HEK293T (cell line): ENCODE results near the gene CALHM3.

ENCODE experiments used
- CTCF ChIA-PET: fragments of 350-600 bp; formaldehyde crosslinking; extraction: SDS; loops from one replicate; lab custom pipeline; 2021; ENCODE audit warnings: antibody characterized with exemption, inconsistent platforms; lab: Yijun Ruan, JAX
- POLR2A ChIA-PET: fragments of 350-600 bp; formaldehyde crosslinking; extraction: SDS; loops from one replicate; lab custom pipeline; 2020; ENCODE audit warnings: antibody characterized with exemption, inconsistent platforms; lab: Yijun Ruan, JAX
- DNase-seq: peaks from one replicate; pipeline ENCODE4 v3.0.0; 2012; ENCODE audit warnings: mixed read lengths; ENCODE audit errors: extremely low spot score
- ARNT ChIP-seq: fragments of 450-650 bp; IDR thresholded peaks from 2 replicates; pipeline ENCODE4 v1.6.1; 2017; ENCODE audit warnings: mild to moderate bottlenecking
- BHLHE40 ChIP-seq: fragments of 450-650 bp; IDR thresholded peaks from 2 replicates; pipeline ENCODE4 v1.6.1; 2016; ENCODE audit warnings: mild to moderate bottlenecking, moderate library complexity, borderline replicate concordance
- CTBP1 ChIP-seq: fragments of 450-650 bp; IDR thresholded peaks from 2 replicates; pipeline ENCODE4 v1.6.1; 2016; ENCODE audit warnings: borderline replicate concordance
- ELF4 ChIP-seq: fragments of 450-650 bp; IDR thresholded peaks from 2 replicates; pipeline ENCODE4 v1.6.1; 2017; ENCODE audit warnings: antibody characterized with exemption
- FOXA1 ChIP-seq: fragments of 450-650 bp; IDR thresholded peaks from 2 replicates; pipeline ENCODE4 v1.6.1; 2016; ENCODE audit warnings: mild to moderate bottlenecking
- FOXK2 ChIP-seq: fragments of 450-650 bp; IDR thresholded peaks from 2 replicates; pipeline ENCODE4 v1.6.1; 2016; ENCODE audit warnings: mild to moderate bottlenecking
- FOXM1 ChIP-seq: fragments of 450-650 bp; IDR thresholded peaks from 2 replicates; pipeline ENCODE4 v1.6.1; 2017; ENCODE audit warnings: mild to moderate bottlenecking, borderline replicate concordance
- HDGF ChIP-seq: fragments of 450-650 bp; IDR thresholded peaks from 2 replicates; pipeline ENCODE4 v1.6.1; 2017; ENCODE audit warnings: antibody characterized with exemption, borderline replicate concordance
- L3MBTL2 ChIP-seq: fragments of 450-650 bp; conservative IDR thresholded peaks from 2 replicates; pipeline ENCODE4 v1.6.1; 2016; ENCODE audit warnings: mild to moderate bottlenecking
- LEF1 ChIP-seq: fragments of 450-650 bp; IDR thresholded peaks from 2 replicates; pipeline ENCODE4 v1.6.1; 2017; ENCODE audit warnings: mild to moderate bottlenecking, borderline replicate concordance
- NFRKB ChIP-seq: fragments of 450-650 bp; IDR thresholded peaks from 2 replicates; pipeline ENCODE4 v1.6.1; 2016; ENCODE audit warnings: mild to moderate bottlenecking, moderate library complexity
- PKNOX1 ChIP-seq: fragments of 450-650 bp; IDR thresholded peaks from 2 replicates; pipeline ENCODE4 v1.6.1; 2016
- SP1 ChIP-seq: fragments of 450-650 bp; IDR thresholded peaks from 2 replicates; pipeline ENCODE4 v1.6.1; 2017
- SUZ12 ChIP-seq: fragments of 450-650 bp; IDR thresholded peaks from 2 replicates; pipeline ENCODE4 v1.6.1; 2016; ENCODE audit warnings: mild to moderate bottlenecking
- TARDBP ChIP-seq: fragments of 450-650 bp; IDR thresholded peaks from 2 replicates; pipeline ENCODE4 v1.6.1; 2016
- ZNF384 ChIP-seq: fragments of 450-650 bp; IDR thresholded peaks from 2 replicates; pipeline ENCODE4 v1.6.1; 2016

CALHM3 gene

GRCh38 chr10:103456074-103456660, 22.9 kb downstream of the CALHM3 start:
- no peak for DNase-seq
- CTCF ChIA-PET: no interaction called here
- no peak for TF ChIP-seq ELF4
- no peak for TF ChIP-seq BHLHE40
- TF ChIP-seq TARDBP: no peak
- TF ChIP-seq SUZ12: no peak
- TF ChIP-seq HDGF: no peak
- no peak for TF ChIP-seq FOXM1
- TF ChIP-seq PKNOX1: no peak
- no peak for TF ChIP-seq ZNF384
- no peak for TF ChIP-seq FOXA1
- TF ChIP-seq L3MBTL2: no peak
- TF ChIP-seq CTBP1: no peak
- no peak for TF ChIP-seq SP1
- no peak for TF ChIP-seq LEF1
- TF ChIP-seq NFRKB: no peak
- TF ChIP-seq ARNT: no peak
- no peak for TF ChIP-seq FOXK2
- POLR2A ChIA-PET: no interaction called here

GRCh38 chr10:103455235-103455634, 23.8 kb downstream of the CALHM3 start:
- TF ChIP-seq PKNOX1: no peak
- no peak for TF ChIP-seq FOXM1
- no peak for TF ChIP-seq SUZ12
- no peak for TF ChIP-seq TARDBP
- TF ChIP-seq BHLHE40: no peak
- TF ChIP-seq FOXA1: no peak
- no peak for TF ChIP-seq ZNF384
- no peak for TF ChIP-seq NFRKB
- no peak for TF ChIP-seq LEF1
- TF ChIP-seq HDGF: no peak
- no peak for TF ChIP-seq L3MBTL2
- CTCF ChIA-PET: interaction anchor here (1.1 kb wide), 1 partner anchor 109 kb away, joined by 3 read pairs; no protein-coding TSS in a partner anchor
- DNase-seq: no peak
- POLR2A ChIA-PET: no interaction called here

- CTCF ChIA-PET: interaction anchor here (0.6 to 0.8 kb wide), 2 partner anchors 14 to 38 kb away, joined by 3 to 8 read pairs; no protein-coding TSS in a partner anchor
- no peak for TF ChIP-seq LEF1
- TF ChIP-seq ELF4: no peak
- TF ChIP-seq FOXM1: no peak
- TF ChIP-seq BHLHE40: no peak
- no peak for TF ChIP-seq L3MBTL2
- TF ChIP-seq ARNT: no peak
- no peak for TF ChIP-seq FOXK2
- no peak for TF ChIP-seq NFRKB
- TF ChIP-seq TARDBP: no peak
- no peak for TF ChIP-seq PKNOX1
- TF ChIP-seq FOXA1: no peak
- TF ChIP-seq CTBP1: no peak
- TF ChIP-seq SP1: no peak
- no peak for TF ChIP-seq SUZ12
- no peak for TF ChIP-seq HDGF
- no peak for TF ChIP-seq ZNF384
- DNase-seq: no peak
- POLR2A ChIA-PET: interaction anchor here (1.0 kb wide), 1 partner anchor 11 kb away, joined by 3 read pairs; no protein-coding TSS in a partner anchor
Observed at GRCh38 chr10:103454026-103454425, 25.0 kb downstream of the CALHM3 start.

GRCh38 chr10:103452506-103453230, 26.4 kb downstream of the CALHM3 start:
- DNase-seq: no peak
- TF ChIP-seq ZNF384: no peak
- no peak for TF ChIP-seq L3MBTL2
- no peak for TF ChIP-seq PKNOX1
- TF ChIP-seq FOXA1: no peak
- no peak for TF ChIP-seq HDGF
- no peak for TF ChIP-seq ARNT
- ChIA-PET CTCF (no interaction called here), POLR2A (no interaction called here)

- TF ChIP-seq FOXK2 (no peak), LEF1 (no peak), BHLHE40 (no peak), PKNOX1 (no peak), FOXA1 (no peak), ARNT (no peak)
- ChIA-PET CTCF (no interaction called here), POLR2A (no interaction called here)
- DNase-seq: no peak
Observed at GRCh38 chr10:103451831-103452505, 27.1 kb downstream of the CALHM3 start, which contains the start of gene CALHM2. Gene CALHM2 (minus strand): TSS chr10:103452370. CDS start chr10:103449941, 2,429 bp downstream.
